Lower lobe of right lung (tissue), 2 donors: ENCODE data around the gene TMEM33. TPM values are rescaled to one million over a fixed set of nuclear protein-coding genes. Genes with fewer than 3 reads are reported as not detected.
A peak's percentile ranks its signal among the peaks of the same experiment; 100 is the strongest.

Source experiments
- ATAC-seq, 2 donors: fragments of 200-7000 bp; cut with Tn5 transposase; one replicate each; pipeline ENCODE4 v1.9.1; 2020 to 2022; ENCODE audit warnings: mild to moderate bottlenecking in 2 of 2, moderate library complexity in 2 of 2
- DNase-seq: peaks from one replicate; pipeline ENCODE4 v3.0.0-alpha.2; 2020
- H3K27ac ChIP-seq: fragments of 200-600 bp; one replicate; pipeline ENCODE4 v1.8.0; 2022
- H3K27me3 ChIP-seq: fragments of 200-600 bp; one replicate; pipeline ENCODE4 v1.8.0; 2022; ENCODE audit warnings: low read depth
- H3K36me3 ChIP-seq: fragments of 200-600 bp; one replicate; pipeline ENCODE4 v1.8.0; 2022; ENCODE audit warnings: mild to moderate bottlenecking
- H3K4me1 ChIP-seq: fragments of 200-600 bp; one replicate; pipeline ENCODE4 v1.8.0; 2022
- H3K4me3 ChIP-seq: fragments of 200-600 bp; one replicate; pipeline ENCODE4 v1.8.0; 2022; ENCODE audit warnings: mild to moderate bottlenecking
- H3K9me3 ChIP-seq: fragments of 200-600 bp; one replicate; pipeline ENCODE4 v1.8.0; 2022
- intact Hi-C: fragments of 100-400 bp; cut with DNase I; formaldehyde crosslinking; loops from one replicate; pipeline ENCODE4 v1.11.0; 2022
- long read RNA-seq: library from polyadenylated mRNA; unstranded; transcript quantifications from one replicate; pipeline ENCODE4 v2.0.0, GENCODE V29; 2021
- total RNA-seq: library from RNA; stranded (reverse); fragmentation: NEBNext Ultra II Directional; extraction: Animal tissue kit (Norgen Biotek cat#: 25700); gene quantifications from one replicate; pipeline ENCODE4 v1.2.1, GENCODE V29; 2021
- TF ChIP-seq, protein P1 (sequence below): fragments of 200-600 bp; IDR thresholded peaks from one replicate; pipeline ENCODE4 v1.8.0; 2022; ENCODE audit warnings: antibody characterized with exemption, mild to moderate bottlenecking
- donor health status: DM: no; HTN: yes; CAD: no; lungs with severe emphysema.

The TMEM33 gene, protein sequence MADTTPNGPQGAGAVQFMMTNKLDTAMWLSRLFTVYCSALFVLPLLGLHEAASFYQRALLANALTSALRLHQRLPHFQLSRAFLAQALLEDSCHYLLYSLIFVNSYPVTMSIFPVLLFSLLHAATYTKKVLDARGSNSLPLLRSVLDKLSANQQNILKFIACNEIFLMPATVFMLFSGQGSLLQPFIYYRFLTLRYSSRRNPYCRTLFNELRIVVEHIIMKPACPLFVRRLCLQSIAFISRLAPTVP
- 73.9 TPM for total RNA-seq
- long read RNA-seq, full-length matches to known transcripts, result 25 of 35 reads
- long read RNA-seq, partial matches to known transcripts, result 4 of 35 reads
- long read RNA-seq, other reads (novel, unspliced or antisense), result 6 of 35 reads

DNA sequence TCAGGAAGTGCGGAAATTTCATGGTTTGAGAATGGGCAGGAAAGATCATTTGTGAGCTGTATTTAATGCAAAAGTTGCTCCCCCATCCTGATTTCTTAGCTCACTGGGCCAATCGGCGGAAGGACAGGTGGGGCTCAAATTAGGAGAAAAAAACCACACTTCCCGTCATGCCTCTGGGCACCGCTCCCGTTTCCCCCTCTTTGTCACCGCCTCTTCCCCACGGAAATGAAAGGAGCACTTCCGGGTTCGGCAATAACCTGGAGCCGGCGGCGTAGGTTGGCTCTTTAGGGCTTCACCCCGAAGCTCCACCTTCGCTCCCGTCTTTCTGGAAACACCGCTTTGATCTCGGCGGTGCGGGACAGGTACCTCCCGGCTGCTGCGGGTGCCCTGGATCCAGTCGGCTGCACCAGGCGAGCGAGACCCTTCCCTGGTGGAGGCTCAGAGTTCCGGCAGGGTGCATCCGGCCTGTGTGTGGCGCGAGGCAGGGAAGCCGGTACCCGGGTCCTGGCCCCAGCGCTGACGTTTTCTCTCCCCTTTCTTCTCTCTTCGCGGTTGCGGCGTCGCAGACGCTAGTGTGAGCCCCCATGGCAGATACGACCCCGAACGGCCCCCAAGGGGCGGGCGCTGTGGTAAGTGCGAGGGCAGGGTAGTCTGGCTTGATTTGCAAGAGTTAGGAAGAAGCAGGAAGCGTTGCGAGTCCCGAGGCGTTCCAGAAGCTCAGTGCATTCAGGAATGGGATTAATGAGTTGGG lies at the start of gene TMEM33:
Gene TMEM33 (plus strand): TSS at position 529 of the 751 bp plus-strand sequence. CDS start 56 bp downstream, at position 585.
- H3K36me3 ChIP-seq, result peaks cover 20% of the 10 kb centered on the region
- no peaks in the 10 kb centered on the region for H3K27me3 ChIP-seq
- ATAC-seq, result peak; percentile 96 to 99
- TF ChIP-seq, protein P1, sequence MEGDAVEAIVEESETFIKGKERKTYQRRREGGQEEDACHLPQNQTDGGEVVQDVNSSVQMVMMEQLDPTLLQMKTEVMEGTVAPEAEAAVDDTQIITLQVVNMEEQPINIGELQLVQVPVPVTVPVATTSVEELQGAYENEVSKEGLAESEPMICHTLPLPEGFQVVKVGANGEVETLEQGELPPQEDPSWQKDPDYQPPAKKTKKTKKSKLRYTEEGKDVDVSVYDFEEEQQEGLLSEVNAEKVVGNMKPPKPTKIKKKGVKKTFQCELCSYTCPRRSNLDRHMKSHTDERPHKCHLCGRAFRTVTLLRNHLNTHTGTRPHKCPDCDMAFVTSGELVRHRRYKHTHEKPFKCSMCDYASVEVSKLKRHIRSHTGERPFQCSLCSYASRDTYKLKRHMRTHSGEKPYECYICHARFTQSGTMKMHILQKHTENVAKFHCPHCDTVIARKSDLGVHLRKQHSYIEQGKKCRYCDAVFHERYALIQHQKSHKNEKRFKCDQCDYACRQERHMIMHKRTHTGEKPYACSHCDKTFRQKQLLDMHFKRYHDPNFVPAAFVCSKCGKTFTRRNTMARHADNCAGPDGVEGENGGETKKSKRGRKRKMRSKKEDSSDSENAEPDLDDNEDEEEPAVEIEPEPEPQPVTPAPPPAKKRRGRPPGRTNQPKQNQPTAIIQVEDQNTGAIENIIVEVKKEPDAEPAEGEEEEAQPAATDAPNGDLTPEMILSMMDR, result peak; percentile 7
- peaks cover 35% of the 10 kb centered on the region for H3K4me1 ChIP-seq
- intact Hi-C loops, result no loop called here
- no peaks in the 10 kb centered on the region for H3K9me3 ChIP-seq
- peak; percentile 91 for DNase-seq
- H3K4me3 ChIP-seq, result peak within 1 kb of the TSS; percentile 89
- H3K27ac ChIP-seq, result peak within 1 kb of the TSS; percentile 88

DNA sequence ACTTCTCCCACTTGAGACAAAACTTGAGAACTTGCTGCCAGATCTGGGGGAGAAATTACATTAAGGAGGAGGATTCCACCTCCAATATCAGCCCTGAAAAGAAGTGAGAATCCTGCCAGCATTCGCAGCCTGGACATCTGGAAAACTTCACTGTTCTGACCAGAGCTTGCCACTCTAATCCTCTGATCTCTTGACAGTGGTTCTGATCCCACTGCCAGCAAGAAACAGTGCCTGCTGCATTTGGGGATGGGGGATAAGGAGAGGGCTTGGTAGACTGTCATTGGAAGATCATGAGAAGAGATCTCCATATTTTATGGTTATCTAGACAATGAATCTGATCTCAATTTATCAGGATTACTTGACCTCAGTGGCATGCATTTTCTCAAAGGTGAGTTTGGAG lies 49.8 kb upstream of the TMEM33 start:
- Histone ChIP-seq H3K9me3 (no peaks in the 10 kb centered on the region), H3K4me1 (peaks cover 22% of the 10 kb centered on the region), H3K27me3 (peaks cover 46% of the 10 kb centered on the region), H3K36me3 (no peaks in the 10 kb centered on the region), H3K4me3 (no peak overlapping the region), H3K27ac (no peak overlapping the region)
- ATAC-seq (no peak), DNase-seq (no peak)
- intact Hi-C loops, result no loop called here
- TF ChIP-seq, protein P1, result no peak

DNA sequence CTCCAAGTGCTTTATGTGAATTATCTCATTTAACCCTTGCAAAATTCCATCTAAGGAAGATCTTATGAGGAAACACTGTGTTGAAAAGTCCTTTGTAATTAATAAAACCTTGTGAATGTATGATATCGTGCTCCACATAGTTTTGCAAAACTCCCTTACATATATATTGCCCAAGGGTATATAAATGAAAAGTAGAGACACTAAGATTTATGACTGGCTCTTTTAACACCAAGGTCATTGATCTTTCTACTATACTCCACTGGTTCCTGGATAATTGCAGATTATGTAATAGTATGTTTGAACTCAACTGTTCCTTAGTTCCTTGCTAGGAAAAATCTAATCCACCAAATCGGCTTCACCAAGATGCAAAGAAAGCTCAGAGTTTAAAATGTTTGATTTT lies 48.0 kb upstream of the TMEM33 start:
- DNase-seq (no peak), ATAC-seq (no peak)
- no peak overlapping the region for H3K4me3 ChIP-seq
- intact Hi-C loops, result no loop called here
- no peaks in the 10 kb centered on the region for H3K9me3 ChIP-seq
- TF ChIP-seq, protein P1, result no peak
- H3K27me3 ChIP-seq, result peaks cover 33% of the 10 kb centered on the region
- peaks cover 3% of the 10 kb centered on the region for H3K4me1 ChIP-seq
- no peaks in the 10 kb centered on the region for H3K36me3 ChIP-seq
- no peak overlapping the region for H3K27ac ChIP-seq

DNA sequence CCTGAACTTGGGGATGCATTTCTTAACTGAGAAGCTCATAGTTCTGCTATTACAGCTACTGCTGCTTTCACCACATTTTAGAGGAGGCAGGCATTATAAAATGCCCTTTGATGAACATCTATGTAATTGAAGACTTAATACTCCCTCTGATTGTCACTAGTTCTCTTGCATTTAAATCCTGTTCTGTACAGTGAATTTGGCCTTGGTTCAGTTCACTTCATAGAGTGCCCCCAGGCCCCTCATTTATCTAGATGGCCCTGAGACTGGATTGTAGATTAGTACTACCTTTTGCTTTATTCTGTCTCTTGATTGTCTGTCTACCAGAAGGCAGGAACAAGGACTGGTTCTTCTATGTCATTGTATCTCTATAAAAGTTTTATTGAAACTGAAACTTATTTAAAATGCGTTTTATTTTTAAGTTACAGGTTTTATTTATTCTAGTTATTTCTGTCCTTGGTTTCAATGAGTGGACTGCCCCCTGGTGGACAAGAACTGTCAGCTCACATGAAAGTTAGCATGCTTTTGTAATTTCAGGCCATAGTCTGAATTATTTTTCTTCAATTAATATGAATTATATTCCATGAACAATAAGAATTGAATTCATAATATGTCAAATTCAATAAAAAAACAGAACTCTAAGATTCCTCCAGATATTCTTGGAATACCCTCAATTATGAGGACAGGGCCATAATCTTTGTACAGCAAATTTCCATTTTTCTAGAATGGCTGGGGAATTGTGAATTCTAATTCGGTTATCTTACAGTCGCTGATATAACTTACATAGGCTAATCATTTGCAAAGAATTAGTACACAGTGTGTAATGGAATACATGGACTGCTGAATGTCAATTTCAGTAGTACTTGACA lies 47.2 kb upstream of the TMEM33 start:
- no peaks in the 10 kb centered on the region for H3K9me3 ChIP-seq
- TF ChIP-seq, protein P1, result peak; percentile 90
- intact Hi-C loops, result no loop called here
- H3K27me3 ChIP-seq, result peaks cover 27% of the 10 kb centered on the region
- no peak for ATAC-seq
- no peaks in the 10 kb centered on the region for H3K36me3 ChIP-seq
- DNase-seq, result no peak
- no peak overlapping the region for H3K4me3 ChIP-seq
- no peaks in the 10 kb centered on the region for H3K4me1 ChIP-seq
- H3K27ac ChIP-seq, result no peak overlapping the region

DNA sequence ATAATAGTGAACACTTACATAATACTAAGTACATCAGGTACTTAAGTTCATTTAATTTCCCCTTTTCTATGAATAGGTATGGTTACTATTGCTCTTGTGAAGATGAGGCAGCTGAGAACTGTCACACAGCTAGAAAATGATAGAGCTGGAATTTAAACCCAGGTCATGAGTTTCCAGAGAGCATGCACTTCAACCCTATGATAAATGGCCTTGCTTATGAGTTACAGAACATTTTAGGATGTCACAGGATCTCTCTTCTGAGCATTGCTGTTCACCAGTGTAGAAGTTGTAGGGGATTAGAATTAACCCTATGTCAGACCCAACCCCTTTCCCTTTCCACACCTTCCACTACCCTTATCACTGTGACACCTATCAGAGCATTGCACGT lies 46.5 kb upstream of the TMEM33 start:
- no peaks in the 10 kb centered on the region for H3K9me3 ChIP-seq
- H3K4me3 ChIP-seq, result no peak overlapping the region
- no peak for ATAC-seq
- H3K27me3 ChIP-seq, result peaks cover 22% of the 10 kb centered on the region
- intact Hi-C loops, result no loop called here
- no peaks in the 10 kb centered on the region for H3K36me3 ChIP-seq
- TF ChIP-seq, protein P1, result no peak
- no peaks in the 10 kb centered on the region for H3K4me1 ChIP-seq
- no peak overlapping the region for H3K27ac ChIP-seq
- no peak for DNase-seq
